HUES6 (cell line): ENCODE results near the gene MDH1.
"Not testable (repeated sequence)": the region's sequence is repeated elsewhere in the genome, so short reads cannot be mapped to it uniquely, and the experiment has no call there.

Experiments used
- H3K27ac ChIP-seq: 2 replicates; pipeline ENCODE4 v1.7.0; 2013; ENCODE audit warnings: low read depth, mild to moderate bottlenecking, low read length, inconsistent platforms
- H3K27me3 ChIP-seq: 2 replicates; pipeline ENCODE4 v1.6.1; 2013; ENCODE audit warnings: low read length; ENCODE audit not compliant: control insufficient read depth, insufficient read depth
- H3K36me3 ChIP-seq: 2 replicates; pipeline ENCODE4 v1.6.1; 2013; ENCODE audit warnings: low read length; ENCODE audit not compliant: control insufficient read depth, insufficient read depth
- H3K4me1 ChIP-seq: 2 replicates; pipeline ENCODE4 v1.6.1; 2013; ENCODE audit warnings: low read length; ENCODE audit not compliant: control insufficient read depth, insufficient read depth
- H3K4me3 ChIP-seq: 2 replicates; pipeline ENCODE4 v1.5.1; 2013; ENCODE audit warnings: low read depth, low read length
- H3K9ac ChIP-seq: one replicate; pipeline ENCODE4 v1.6.1; 2013; ENCODE audit warnings: mild to moderate bottlenecking, low read length
- H3K9me3 ChIP-seq: 2 replicates; pipeline ENCODE4 v1.6.1; 2013; ENCODE audit warnings: low read depth, low read length; ENCODE audit not compliant: control insufficient read depth, insufficient read depth

The MDH1 gene

GRCh38 chr2:63588385-63589147, at the start of gene MDH1, which contains the start of gene WDPCP:
Gene MDH1, plus strand, starts transcription at chr2:63588963. Its CDS starts 81 bp downstream, at chr2:63589044.
Gene WDPCP, minus strand, starts transcription at chr2:63588477. Its CDS starts 206 bp downstream, at chr2:63588271.
- peak within 1 kb of the TSS; percentile 82 for H3K4me3 ChIP-seq
- H3K27ac ChIP-seq = peak within 1 kb of the TSS; percentile 32; the same call in 1 of the 2 replicates
- peaks cover 18% of the 10 kb centered on the region for H3K36me3 ChIP-seq
- no peaks in the 10 kb centered on the region for H3K27me3 ChIP-seq
- H3K4me1 ChIP-seq = peaks cover 6% of the 10 kb centered on the region
- peak within 1 kb of the TSS; percentile 83 for H3K9ac ChIP-seq
- no peaks in the 10 kb centered on the region for H3K9me3 ChIP-seq

DNA sequence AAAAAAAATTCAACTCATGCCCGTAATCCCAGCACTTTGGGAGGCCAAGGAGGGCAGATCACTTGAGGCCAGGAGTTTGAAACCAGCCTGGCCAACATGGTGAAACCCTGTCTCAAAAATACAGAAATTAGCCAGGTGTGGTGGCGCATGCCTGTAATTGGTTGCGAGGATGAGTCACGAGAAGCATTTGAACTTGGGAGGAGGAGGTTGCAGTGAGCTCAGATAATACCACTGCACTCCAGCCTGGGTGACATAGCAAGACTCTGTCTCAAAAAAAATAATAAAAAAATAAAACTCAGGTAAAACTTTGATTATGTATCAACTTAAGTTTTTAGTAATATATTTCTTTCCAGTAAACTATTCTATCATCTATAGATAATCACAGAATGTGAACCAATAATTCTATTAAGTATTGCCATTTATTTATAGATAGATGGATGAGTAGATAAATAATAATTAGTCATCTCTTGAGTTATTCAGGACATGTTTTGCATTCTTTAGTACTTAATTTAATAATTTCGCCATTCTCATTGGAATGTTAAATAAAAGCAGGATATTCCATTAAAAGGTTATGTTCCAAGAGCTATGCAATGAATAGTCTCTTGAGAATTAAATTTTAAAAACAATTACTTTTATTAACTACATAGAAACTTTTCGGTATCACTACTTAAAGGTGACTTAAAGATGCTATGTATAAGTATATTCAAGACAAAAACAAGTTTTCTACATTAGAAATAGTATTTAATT, 49.2 kb upstream of the MDH1 start:
- Histone ChIP-seq H3K36me3 (no peaks in the 10 kb centered on the region), H3K27ac (no peak overlapping the region), H3K4me3 (no peak overlapping the region), H3K9me3 (no peaks in the 10 kb centered on the region; the same call in 1 of the 2 replicates), H3K27me3 (no peaks in the 10 kb centered on the region), H3K9ac (no peak overlapping the region), H3K4me1 (no peaks in the 10 kb centered on the region)

- no peaks in the 10 kb centered on the region for H3K27me3 ChIP-seq
- no peak overlapping the region for H3K27ac ChIP-seq
- H3K36me3 ChIP-seq = no peaks in the 10 kb centered on the region
- no peaks in the 10 kb centered on the region for H3K4me1 ChIP-seq
- H3K4me3 ChIP-seq = no peak overlapping the region
- no peak overlapping the region for H3K9ac ChIP-seq
- no peaks in the 10 kb centered on the region for H3K9me3 ChIP-seq
Observed at GRCh38 chr2:63544017-63544627, 44.6 kb upstream of the MDH1 start.

GRCh38 chr2:63545023-63545422, 43.7 kb upstream of the MDH1 start:
- no peak overlapping the region for H3K9ac ChIP-seq

DNA sequence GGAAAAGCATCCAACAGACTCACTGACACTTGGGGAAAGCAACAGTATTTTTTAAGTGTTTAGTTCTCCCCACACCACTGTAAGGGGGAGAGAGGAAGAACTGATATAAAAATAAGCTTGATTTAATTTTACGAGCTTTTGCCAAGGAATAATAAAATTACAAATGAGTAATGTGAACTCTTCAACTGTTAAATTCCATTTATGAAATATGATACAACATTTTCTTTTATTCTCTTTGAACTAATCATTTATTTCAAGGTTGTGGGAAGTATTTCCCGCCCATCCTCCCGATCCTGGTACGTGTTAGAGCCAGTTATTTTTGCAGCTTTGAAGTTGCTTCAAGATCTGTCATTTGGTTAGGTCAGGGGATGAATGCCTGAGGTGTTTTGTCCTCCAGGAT, 35.7 kb upstream of the MDH1 start:
- H3K9ac ChIP-seq = no peak overlapping the region
- no peaks in the 10 kb centered on the region for H3K27me3 ChIP-seq
- H3K4me3 ChIP-seq = no peak overlapping the region
- H3K36me3 ChIP-seq = no peaks in the 10 kb centered on the region
- H3K4me1 ChIP-seq = no peaks in the 10 kb centered on the region; the same call in 1 of the 2 replicates
- no peak overlapping the region for H3K27ac ChIP-seq
- peaks cover 5% of the 10 kb centered on the region; the same call in 1 of the 2 replicates for H3K9me3 ChIP-seq

More at GRCh38 chr2:63545023-63545422, 43.7 kb upstream of the MDH1 start:
- Histone ChIP-seq H3K9me3 (no peaks in the 10 kb centered on the region), H3K4me1 (no peaks in the 10 kb centered on the region), H3K27ac (no peak overlapping the region), H3K4me3 (no peak overlapping the region), H3K27me3 (no peaks in the 10 kb centered on the region), H3K36me3 (no peaks in the 10 kb centered on the region)

DNA sequence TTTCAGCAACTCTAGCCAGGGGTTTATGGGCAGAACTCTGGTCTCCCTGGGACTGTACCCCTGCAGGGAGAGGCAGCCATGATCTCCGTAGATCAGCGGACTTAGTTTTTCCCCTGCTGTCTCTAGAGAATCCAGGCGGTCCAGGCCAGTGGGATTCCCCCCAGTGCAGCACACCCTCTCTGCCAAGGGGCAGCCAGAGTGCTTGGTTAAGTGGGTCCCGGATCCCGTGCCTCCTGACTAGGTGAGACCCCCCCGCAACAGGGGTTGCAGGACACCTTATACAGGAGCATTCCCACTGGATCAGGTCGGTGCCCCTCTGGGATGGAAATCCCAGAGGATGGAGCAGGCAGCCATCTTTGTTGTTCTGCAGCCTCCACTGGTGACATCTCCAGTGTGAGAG, 33.5 kb upstream of the MDH1 start:
- H3K36me3 ChIP-seq = no peaks in the 10 kb centered on the region
- H3K4me1 ChIP-seq = no peaks in the 10 kb centered on the region; the same call in 1 of the 2 replicates
- peaks cover 5% of the 10 kb centered on the region; the same call in 1 of the 2 replicates for H3K9me3 ChIP-seq
- H3K4me3 ChIP-seq = no peak overlapping the region
- no peak overlapping the region for H3K27ac ChIP-seq
- no peaks in the 10 kb centered on the region for H3K27me3 ChIP-seq
- H3K9ac ChIP-seq = no peak overlapping the region

DNA sequence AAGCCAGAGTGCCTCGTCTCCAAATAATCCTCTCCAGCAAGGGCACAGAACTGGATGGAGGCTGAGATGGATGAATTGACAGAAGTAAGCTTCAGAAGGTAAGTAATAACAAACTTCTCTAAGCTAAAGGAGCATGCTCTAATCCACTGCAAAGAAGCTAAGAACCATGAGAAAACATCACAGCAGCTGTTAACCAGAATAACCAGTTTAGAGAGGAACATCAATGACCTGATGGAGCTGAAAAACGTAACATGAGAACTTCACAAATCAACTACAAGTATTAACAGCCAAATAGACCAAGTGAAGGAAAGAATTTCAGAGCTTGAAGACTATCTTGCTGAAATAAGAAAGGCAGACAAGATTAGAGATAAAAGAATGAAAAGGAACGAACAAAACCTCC, 32.8 kb upstream of the MDH1 start:
- Histone ChIP-seq H3K27ac (no peak overlapping the region), H3K36me3 (no peaks in the 10 kb centered on the region), H3K9ac (no peak overlapping the region), H3K4me1 (no peaks in the 10 kb centered on the region; the same call in 1 of the 2 replicates), H3K27me3 (no peaks in the 10 kb centered on the region), H3K9me3 (peaks cover 5% of the 10 kb centered on the region; the same call in 1 of the 2 replicates), H3K4me3 (no peak overlapping the region)

DNA sequence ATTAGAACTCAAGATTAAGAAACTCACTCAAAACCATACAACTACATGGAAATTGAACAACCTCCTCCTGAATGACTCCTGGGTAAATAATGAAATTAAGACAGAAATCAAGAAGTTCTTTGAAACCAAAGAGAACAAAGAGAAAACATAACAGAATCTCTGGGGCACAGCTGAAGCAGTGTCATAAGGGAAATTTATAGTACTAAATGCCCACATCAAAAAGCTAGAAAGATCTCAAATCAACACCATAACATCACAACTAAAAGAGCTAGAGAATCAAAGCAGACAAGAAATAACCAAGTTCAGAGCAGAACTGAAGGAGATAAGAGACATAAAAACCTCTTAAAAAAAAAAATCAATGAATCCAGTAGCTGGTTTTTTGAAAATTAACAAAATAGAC, 30.9 kb upstream of the MDH1 start:
- not testable (repeated sequence) for H3K4me1 ChIP-seq, H3K27ac ChIP-seq, H3K4me3 ChIP-seq, H3K9me3 ChIP-seq, H3K36me3 ChIP-seq, H3K27me3 ChIP-seq, H3K9ac ChIP-seq

GRCh38 chr2:63558922-63559321, 29.8 kb upstream of the MDH1 start:
- H3K9me3 ChIP-seq, H3K27ac ChIP-seq, H3K4me1 ChIP-seq, H3K9ac ChIP-seq, H3K4me3 ChIP-seq, H3K36me3 ChIP-seq, H3K27me3 ChIP-seq: not testable (repeated sequence)

- H3K36me3 ChIP-seq = no peaks in the 10 kb centered on the region
- H3K4me3 ChIP-seq = no peak overlapping the region
- H3K9ac ChIP-seq = no peak overlapping the region
- no peak overlapping the region for H3K27ac ChIP-seq
- no peaks in the 10 kb centered on the region for H3K27me3 ChIP-seq
- peaks cover 20% of the 10 kb centered on the region for H3K9me3 ChIP-seq
- H3K4me1 ChIP-seq = no peaks in the 10 kb centered on the region
Observed at GRCh38 chr2:63562751-63563150, 26.0 kb upstream of the MDH1 start.

- Histone ChIP-seq H3K27ac (no peak overlapping the region), H3K4me1 (no peaks in the 10 kb centered on the region), H3K27me3 (no peaks in the 10 kb centered on the region), H3K4me3 (no peak overlapping the region), H3K9me3 (peaks cover 39% of the 10 kb centered on the region), H3K36me3 (no peaks in the 10 kb centered on the region), H3K9ac (no peak overlapping the region)
Observed at GRCh38 chr2:63569740-63570139, 19.0 kb upstream of the MDH1 start.
